NCI-H2107 treated with DMSO at 0.1 percent for 48 hours (cell line): ENCODE data around the gene BMAL1.

ENCODE experiments used
- DNase-seq: peaks from one replicate; lab custom pipeline; 2025; ENCODE audit not compliant: unreplicated experiment; lab: John Stamatoyannopoulos, UW

The BMAL1 gene

GRCh38 chr11:13290221-13290980 lies 12.8 kb downstream of the BMAL1 start:
- DNase-seq, result no peak

DNA sequence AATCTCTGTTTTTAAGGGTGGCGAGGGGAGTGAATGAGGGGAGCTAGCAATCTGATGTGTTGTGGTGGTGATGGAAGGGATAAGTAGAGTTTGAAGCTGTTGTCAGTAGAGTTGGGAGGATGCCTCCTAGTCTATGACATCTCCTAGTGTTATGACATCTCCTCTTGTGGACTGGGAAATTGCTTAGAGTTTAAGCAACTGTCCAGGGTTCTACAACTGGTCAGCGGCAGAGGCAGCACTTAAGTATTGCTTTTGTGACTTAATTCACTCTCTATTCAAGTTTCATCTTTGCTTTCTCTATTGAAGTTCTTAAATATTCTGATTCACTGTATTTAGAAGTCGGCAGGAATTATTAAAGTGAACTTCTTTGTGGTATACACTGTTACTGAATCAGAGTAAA lies 13.8 kb downstream of the BMAL1 start:
- no peak for DNase-seq

DNA sequence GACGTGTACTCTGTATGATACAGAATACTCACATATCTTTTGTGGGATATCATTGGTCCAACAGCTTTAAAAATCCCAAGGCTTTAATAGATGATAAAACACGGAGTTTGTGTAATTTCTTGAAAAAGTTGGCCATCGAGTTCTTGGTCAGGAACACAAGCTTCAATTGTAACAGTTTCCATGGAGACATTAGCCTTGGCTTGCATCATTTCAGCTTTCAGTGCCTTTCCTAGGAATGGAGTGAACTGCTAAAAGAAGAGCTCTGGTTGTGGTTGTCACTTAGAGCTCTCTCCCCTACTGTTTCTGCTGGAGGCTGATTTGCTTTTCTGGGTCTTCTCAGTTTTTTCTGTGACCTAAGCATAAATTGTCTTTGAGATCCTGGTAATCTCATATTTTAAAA lies 14.2 kb downstream of the BMAL1 start:
- no peak for DNase-seq

- DNase-seq, result no peak
Observed at GRCh38 chr11:13292970-13293369, 15.4 kb downstream of the BMAL1 start.

DNA sequence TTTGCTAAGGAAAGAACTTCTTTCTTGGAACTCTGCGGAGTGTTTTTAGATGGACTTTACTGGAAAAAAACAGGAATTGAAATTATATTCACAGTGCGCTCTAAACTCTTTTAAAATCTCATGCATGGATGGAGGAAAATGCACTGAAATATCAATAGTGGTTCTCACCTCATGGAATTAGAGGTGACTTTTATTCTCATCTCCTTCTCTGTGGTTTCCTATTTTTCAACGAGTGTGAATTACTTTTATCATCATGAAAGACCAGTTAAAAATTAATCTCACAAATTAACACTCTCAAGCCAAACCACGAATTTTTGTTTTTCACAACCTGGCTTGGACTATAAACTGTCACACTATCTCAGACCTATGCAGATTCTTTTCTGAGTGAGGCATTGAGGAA lies 16.6 kb downstream of the BMAL1 start:
- DNase-seq, result no peak

DNA sequence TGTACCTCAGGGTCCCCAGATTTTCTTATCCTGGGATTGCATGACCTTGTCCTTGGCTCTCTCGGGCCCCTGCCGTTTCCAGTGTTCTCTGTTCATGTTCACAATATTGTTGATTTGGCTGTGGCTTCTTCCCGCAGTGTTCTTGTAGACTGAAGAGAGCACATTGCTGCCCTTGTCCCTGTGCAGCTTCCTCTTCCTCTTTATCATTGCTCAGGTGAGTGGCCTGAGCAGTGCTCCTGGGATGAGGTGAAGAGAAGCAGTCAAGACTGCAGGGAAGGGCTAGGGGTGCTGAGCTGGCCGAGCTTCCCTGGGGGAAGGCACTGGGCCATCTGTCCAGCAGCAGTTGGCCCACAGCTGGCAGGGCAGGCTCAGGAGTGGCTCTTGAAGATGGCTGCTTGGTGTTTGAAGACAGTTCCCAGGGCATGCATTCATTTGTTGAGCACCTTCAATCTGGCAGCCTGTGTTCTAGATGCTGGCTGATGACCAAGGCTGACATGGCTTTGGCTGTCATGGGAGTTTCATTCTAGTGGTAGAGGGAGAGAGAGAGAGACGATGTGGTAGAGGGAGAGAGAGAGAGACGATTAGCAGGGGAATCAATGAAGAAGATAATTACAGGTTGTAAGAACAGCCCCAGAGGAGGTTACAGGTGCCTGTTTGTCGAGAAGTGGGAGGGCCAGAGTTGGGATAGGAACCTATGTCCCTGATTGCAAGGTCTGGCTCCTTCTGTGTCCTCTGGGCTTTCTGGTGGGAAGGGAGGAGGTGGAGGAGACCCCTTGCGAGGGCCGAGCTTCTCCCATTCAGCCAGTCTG lies 17.4 kb downstream of the BMAL1 start:
- DNase-seq, result peak; percentile 59

DNA sequence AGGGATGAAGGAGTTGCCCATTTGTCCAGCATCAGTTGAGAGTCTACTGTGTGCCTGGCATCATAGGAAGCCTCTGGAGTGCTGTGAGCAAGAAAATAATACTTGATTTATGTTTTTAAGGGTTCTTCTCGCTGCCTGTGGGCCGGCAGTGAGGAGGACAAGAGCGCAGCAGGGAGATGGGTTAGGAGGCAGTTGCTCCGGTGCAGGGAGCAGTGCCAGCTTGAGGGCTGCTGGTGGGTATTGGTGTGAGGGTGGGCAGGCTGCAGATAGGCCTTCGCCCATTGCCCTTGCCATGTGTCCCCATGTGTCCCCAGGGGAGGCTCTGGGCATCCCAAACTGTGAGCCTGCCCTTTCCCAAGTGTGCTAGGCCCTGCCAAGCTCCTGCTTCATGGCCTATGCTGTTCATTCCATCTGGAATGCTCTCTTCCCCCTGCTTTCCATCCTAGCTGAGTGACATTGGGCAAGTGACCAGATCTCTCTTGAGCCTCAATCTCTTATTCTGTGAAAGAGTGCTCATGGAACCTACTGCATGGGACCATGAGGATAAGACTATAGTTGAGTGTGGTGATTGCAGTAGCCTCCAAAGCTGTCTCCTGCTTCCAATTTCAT lies 19.8 kb downstream of the BMAL1 start:
- DNase-seq, result no peak

DNA sequence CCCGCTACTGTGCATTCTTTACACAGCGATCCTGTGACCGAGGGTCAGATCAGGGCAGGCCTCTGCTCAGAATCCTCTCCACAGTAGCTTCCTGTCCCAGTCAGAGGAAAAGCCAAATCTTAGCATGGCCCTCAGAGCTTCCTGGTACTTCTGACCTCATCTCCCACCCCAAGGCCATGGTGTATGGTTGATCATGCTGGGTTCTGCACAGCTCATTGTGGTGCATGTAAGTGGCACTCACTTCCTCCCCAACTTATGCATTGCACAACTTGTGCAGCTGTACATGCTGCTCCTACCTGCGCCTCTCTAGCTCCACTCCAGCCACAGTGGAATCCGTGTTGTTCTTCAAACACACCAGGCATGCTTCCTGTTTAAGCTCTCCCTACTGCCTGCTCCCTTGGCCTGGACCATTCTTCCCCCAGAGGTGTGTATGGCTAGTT lies 20.3 kb downstream of the BMAL1 start:
- DNase-seq, result no peak

- DNase-seq, result no peak
Observed at GRCh38 chr11:13298765-13299164, 21.2 kb downstream of the BMAL1 start.

DNA sequence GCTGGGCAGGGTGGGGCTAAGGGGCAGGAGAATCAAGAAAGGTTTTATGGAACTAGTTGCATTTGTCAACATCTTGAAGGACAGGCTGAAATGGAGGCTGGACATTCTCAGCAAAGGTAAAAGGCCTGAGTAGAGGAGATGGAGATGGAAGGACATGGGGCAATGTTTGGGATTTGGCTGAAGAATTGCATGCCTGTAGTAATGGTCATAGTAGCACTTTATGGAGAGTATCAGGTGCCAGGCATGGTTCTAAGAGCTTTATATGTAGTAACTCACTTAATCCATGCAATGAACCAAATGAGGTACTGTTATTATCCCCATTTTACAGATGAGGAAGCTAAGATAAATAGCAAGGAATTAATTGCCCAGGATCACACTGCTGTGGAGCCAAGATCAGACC lies 23.9 kb downstream of the BMAL1 start:
- DNase-seq, result no peak

DNA sequence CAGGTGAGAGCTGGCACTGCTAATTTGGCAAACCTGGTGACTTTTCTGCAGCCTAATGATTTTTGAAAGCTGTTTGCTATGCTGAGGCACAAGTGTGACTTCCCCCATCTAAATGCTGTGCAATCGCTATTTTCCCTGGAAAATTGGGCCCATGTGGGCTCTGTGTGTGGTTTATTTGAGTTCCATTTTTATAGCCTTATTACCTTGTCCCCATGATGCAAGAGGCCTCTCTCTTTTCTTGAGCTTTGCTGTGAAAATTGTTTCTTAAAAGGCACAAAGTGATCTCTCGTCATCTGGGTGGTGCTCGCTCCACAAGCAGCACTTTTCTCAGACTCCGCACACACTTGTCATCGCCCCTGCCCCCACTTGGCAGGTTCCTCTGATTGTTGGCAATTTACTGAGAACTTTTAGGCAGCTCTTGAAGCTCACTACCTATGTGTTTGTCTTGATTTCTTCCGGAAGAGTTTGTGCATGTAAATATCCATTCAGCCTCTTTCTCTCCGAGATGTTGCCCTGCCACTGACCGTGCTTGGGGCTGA lies 24.9 kb downstream of the BMAL1 start:
- DNase-seq, result no peak

DNA sequence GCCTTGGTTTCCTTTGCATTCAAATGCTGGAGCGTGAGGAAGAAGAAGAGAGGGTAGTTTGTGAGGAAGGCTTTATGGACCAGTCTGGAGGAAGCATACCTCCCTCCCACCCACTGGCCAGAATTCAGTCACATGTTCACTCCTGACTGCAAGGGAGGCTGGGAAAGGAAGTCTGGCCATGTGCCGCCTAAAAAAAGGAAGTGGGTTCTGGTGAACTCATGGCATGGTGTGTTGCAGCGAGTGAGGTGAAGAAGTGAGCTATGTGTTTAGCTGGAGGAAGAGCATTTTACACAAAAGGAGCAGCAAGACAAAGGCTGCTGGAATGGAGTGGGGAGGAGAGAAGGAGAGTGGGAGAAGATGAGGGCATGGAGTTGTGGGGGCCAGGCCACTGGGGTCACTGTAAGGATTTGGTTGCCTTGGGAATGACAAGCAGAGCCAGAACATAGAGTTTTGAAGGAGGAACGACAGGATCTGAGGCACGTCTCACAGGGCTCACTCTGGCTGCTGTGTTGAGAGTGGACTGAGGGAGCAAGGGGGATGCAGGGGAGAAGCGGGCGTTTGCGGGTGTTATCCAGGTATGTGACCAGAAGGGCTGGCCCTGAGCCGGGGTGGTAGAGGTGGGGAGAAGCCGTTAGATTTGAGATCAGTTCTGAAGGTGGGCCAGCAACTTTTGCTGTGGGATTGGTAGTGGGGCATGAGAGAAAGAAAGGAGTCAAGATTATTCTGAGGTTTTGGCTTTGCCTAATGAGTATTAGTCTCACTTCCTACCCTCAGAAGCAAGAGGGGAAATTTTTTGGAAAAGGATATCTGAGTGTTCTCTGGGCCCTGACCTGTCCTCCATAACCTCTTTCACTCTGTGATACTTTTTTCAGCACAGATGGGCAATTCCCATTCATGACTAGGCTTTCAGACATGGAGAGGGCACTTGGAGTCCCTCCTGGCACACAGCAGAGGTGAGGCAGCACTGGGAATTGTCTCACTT lies 26.4 kb downstream of the BMAL1 start:
- DNase-seq, result no peak

DNA sequence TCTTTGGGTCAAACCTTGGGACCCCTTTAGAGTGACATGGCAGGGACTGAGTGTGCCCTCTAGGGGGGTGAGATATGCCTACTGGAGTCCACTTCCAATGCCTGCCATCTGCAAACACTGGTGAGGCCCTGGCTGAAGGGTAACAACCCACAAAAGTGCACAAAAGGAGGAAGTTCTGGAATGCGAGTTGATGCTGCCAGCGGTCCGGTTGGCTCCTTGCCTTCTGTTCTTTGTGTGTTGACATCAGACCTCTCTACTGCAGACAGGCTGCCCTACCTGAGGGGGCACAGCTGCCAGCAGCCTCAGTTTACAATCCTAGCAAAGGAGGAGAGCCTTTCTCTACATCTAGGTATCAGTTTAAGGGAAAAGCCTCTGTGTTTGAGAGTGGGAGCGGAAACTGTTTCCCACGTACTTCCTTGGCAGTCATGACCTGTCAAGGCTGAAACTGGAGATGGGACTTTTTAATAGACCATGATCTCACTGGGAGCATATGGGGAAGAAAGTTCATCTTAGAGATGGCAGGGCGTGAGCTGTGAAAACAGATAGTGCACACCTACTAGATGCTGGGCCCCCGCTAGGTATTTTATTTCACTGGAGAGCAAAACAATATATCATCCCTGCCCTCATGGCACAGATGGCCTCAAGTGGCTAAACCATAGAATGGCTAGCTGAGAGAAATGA lies 27.2 kb downstream of the BMAL1 start:
- no peak for DNase-seq

- no peak for DNase-seq
Observed at GRCh38 chr11:13308704-13309103, 31.1 kb downstream of the BMAL1 start.

GRCh38 chr11:13309156-13309555 lies 31.6 kb downstream of the BMAL1 start:
- DNase-seq, result no peak

DNA sequence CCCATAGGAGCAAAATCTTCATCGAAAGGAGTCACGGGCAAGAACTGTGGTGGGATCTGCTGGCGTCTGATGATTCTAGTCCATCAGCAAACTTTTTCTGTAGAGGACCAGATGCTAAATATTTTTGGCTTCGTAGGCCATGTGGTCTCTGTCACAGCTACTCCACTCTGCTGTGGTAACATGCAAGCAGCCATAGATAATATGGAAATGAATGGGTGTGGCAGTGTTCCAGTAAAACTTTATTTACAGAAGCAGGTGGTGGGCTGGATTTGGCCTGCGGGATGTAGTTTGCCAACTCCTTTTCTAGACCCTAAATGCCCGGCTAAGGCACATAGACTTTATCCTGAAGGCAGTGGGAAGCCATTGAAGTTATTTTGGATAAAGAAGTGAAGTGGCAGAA lies 32.9 kb downstream of the BMAL1 start:
- DNase-seq, result no peak

- no peak for DNase-seq
Observed at GRCh38 chr11:13311570-13311969, 34.0 kb downstream of the BMAL1 start.

- DNase-seq, result no peak
Observed at GRCh38 chr11:13313005-13313819, 35.6 kb downstream of the BMAL1 start.
